Fibroblast of skin of left biceps (primary cell): Measurements from ENCODE around the gene NRF1.
A peak's percentile ranks its signal among the peaks of the same experiment; 100 is the strongest.
"Not testable (repeated sequence)": the region's sequence is repeated elsewhere in the genome, so short reads cannot be mapped to it uniquely, and the experiment has no call there.

Experiments used
- DNase-seq, 2 experiments: peaks; one replicate each; pipeline ENCODE4 v3.0.0-alpha.2; 2013; ENCODE audit warnings: low read depth in 2 of 2

The NRF1 gene

DNA sequence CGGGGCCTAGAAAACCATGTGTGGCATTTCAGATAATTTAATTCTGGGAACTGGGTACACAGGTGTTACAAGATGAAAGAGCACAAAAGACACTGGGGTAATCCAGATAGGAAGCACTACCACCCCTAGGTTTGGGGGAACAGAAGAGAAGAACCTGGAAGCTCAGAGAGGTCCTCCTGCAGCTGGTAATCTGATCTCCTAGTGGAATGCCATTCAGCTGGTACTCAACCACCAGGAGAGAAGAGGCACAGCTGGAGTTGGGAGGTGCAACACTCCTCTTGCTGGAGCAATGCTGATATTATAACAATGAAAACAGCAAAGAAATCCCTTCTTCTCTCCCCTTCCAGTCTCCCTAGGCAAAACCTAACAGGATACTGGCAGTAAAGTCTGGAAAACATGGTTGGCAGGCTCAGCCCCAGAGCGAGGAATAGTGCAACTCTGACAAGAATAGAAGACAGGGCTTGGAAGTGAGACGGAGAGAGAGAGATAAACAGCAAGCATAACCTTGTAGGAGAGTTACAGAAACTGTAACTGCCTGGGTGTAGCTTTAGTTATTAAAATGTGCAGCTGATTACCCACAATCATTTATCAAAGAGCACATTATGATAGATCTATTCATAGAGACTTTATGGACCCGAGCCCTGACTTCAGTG, 35.0 kb downstream of the NRF1 start:
- no peak for DNase-seq

- no peak for DNase-seq
These were observed 37.7 kb downstream of the NRF1 start for GRCh38 chr7:129649128-129649690.

GRCh38 chr7:129650056-129650758, 38.7 kb downstream of the NRF1 start:
- DNase-seq = no peak

- no peak for DNase-seq
These were observed 41.4 kb downstream of the NRF1 start for GRCh38 chr7:129652914-129653313.

GRCh38 chr7:129655811-129656210, 44.3 kb downstream of the NRF1 start:
- DNase-seq = no peak

GRCh38 chr7:129657363-129657762, 45.8 kb downstream of the NRF1 start:
- DNase-seq = no peak

DNA sequence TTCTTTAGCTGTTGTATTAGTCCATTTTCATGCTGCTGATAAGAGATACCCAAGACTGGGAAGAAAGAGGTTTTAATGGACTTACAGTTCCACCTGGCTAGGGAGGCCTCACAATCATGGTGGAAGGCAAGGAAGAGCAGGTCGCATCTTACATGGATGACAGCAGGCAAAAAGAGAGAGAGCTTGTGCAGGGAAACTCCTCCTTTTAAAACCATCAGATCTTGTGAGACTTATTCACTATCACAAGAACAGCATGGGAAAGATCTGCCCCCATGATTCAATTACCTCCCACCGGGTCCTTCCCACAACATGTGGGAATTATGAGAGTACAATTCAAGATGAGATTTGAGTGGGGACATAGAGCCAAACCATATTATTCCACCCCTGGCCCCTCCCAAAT, 48.4 kb downstream of the NRF1 start:
- not testable (repeated sequence) for DNase-seq

DNA sequence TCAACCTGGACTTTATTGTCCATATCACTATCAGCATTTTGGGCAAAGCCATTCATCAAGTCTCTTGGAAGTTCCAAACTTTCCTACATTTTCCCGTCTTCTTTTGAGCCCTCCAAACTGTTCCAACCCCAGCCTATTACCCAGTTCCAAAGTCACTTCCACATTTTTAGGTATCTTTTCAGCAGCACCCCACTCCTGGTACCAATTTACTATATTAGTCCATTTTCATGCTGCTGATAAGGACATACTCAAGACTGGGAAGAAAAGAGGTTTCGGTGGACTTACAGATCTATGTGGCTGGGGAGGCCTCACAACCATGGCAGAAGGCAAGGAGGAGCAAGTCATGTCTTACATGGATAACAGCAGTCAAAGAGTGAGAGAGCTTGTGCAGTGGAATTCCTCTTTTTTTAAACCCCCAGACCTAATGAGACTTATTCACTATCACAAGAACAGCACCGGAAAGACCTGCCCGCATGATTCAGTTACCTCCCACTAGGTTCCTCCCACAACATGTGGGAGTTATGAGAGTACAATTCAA, 50.2 kb downstream of the NRF1 start:
- DNase-seq = no peak

- not testable (repeated sequence) for DNase-seq
These were observed 51.7 kb downstream of the NRF1 start for GRCh38 chr7:129663240-129663639.

DNA sequence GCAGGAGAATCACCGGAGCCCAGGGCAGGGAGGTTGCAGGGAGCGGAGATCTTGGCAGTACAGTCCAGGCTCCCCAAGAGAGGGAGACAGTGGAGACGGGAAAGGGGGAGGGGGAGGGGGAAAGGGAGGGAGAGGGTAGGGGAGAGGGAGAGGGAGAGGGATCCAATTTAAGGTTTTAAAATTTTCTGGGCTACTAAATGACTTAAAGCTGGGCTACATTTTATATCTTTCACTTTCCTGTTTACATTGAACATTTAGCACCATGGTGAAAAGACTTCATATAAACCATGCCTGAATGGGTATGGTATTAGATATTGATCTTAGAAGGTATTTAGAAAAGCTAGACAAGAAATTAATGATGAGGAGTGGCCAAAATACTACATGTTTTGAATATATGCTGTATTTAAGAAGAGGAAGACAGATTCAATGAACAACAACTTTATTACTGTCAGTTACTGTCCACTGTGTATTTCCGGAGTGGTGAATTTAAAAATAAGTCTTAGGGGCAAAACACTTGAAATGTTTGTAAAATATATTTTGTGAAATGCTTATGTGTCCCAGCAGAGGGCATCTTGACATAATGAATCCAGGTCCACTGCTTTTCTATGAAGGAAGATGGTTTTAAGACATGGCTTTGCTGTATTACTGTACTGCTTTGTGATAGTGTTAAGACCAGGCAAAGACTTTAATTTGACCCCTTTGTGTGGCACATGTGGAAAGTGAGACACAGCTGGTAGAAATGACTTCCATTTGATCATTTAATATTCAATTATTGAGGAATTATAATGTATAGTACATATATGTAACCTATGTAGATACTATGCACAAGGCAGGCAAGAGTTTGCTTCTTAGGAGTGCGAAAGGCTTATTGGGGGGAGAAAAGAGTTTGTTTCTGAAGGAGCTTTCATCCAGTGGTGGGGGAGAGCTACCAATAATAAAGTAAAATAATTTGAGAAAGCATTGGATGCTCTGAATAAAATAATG, 52.8 kb downstream of the NRF1 start:
- DNase-seq = peak; percentile 26 to 44

DNA sequence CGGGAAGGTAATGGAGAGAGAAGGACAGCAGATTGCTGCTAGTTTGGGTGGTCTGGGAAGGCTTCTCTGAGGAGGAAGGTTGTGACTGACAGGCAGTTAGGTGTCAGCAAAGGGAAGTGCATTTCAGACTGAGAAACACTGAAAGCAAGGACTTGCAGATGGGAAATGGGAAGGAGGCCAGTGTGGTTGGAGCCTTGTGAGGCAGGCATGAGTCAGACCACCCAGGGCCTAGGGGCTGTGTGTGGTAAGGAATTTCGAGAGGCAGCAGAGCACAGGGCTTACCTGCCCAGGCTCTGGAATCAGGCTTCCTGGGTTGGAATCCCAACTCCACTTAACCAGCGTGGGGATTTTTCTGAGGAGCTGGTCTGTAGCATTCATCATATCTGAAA, 53.5 kb downstream of the NRF1 start:
- peak; percentile 88 to 89 for DNase-seq

DNA sequence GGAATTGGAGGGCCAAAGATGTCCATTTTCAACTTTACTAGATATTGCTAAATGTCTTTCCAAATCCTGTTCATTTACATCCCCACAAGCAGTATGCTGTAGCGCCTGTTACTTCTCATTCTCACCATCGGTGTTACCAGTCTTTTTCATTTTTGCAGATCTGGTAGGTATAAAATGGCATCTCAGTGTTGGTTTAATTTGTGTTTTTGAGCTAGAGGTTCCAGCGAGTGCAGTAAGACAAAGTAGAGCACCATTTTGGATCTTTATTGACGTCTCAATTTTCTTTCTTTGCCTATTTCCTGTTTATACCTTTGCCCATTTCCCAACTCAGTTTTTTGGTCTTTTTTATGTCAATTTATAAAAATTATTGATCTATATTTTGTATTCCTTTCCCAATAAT, 55.6 kb downstream of the NRF1 start:
- no peak for DNase-seq

DNA sequence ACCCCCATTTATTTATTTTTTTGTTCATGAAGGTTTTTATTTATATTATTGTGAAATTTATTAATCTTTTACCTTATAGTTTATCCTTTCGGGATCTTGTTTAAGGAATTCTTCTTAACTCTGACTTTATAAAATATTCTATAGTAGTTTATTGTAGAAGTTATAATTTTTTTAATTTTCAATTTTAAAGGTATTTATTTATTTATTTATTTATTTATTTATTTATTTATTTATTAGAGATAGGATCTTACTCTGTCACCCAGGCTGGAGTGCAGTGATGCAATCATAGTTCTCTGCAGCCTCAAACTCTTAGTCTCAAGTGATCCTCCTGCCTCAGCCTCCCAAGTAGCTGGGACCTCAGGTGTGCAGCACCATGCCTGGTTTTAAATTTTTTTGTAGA, 56.0 kb downstream of the NRF1 start:
- no peak for DNase-seq

DNA sequence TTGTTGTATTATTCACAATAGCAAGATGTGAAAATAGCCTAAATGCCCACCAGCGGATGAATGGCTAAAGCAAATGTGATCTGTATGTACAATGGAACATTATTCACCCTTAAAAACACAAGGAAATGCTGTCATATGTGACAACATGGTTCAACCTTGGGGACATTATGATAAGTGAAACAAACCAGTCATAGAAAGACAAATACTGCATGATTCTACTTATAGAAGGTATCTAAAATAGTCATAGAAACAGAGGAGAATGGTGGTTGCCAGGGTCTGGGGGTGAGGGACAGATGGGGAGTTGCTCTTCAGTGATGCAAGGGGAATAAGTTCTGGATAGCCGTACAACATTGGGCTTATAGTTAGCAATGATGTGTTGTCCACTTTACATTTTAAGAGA, 58.4 kb downstream of the NRF1 start:
- no peak for DNase-seq

DNA sequence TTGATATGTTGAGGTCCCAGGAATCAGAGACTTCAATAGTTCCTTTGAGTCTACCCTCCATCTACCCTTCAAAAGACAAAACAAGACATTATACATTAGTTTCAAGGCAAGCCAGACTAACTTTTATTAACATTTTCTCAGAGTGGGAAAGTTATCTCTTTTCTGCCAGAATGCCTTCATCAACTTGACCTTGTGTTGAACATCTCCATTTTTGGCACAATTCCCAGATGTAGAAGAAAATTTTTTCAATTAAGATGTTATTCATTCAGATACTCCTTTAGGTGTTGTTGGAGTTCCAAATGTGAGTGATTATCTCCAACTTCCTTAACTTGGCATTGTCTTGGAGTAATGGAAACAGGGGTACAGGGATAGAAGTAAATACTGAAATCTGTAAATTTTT, 59.1 kb downstream of the NRF1 start:
- peak in 1 of 2 experiments; percentile 17 for DNase-seq

- DNase-seq = no peak
These were observed 59.7 kb downstream of the NRF1 start for GRCh38 chr7:129671266-129671665.

DNA sequence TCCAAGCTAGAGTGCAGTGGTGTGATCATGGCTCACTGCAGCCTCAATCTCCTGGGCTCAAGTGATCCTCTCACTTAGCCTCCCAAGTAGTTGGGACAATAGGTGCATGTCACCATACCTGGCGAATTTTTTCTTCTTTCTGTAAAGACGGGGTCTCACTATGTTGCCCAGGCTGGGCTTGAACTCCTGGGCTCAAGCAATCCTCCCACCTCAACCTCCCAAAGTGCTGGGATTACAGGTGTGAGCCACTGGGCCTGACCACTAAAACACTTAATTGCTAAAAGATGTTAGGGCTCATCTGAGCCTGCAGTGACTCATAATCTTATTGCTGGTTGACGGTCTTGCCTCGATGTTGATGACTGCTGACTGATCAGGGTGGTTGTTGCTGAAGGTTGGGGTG, 63.0 kb downstream of the NRF1 start:
- DNase-seq = not testable (repeated sequence)

GRCh38 chr7:129675521-129675920, 64.0 kb downstream of the NRF1 start:
- no peak for DNase-seq

DNA sequence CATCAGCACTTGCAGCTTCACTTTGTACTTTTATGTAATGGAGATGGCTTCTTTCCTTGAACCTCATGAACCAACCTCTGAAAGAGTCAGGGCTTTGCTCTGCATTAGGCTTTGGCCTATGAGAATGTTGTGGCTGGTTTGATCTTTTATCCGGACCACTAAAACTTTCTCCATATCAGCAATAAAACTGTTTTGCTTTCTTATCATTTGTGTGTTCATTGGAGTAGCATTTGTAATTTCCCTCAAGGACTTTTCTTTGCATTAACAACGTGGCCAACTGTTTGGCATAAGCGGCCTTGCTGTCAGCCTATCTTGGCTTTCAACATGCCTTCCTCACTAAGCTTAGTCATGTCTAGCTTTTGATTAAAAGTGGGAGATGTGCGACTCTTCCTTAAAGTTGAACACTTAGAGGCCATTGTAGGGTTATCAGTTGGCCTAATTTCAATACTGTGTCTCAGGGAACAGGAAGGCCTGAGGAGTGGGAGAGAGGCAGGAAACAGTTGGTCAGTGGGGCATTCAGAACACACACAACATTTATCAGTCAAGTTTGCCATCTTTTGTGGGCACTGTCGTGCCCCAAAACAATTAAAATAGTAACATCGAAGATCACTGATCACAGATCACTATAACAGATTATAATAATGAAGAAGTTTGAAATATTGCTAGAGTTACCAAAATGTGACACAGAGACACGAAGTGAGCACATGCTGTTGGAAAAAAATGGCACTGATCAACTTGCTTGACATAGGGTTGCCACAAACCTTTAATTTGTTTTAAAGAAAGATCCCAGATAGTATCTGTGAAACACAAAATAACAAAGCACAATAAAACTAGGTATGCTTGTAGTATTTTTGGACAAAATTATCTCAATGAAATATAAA, 64.7 kb downstream of the NRF1 start:
- DNase-seq = no peak

DNA sequence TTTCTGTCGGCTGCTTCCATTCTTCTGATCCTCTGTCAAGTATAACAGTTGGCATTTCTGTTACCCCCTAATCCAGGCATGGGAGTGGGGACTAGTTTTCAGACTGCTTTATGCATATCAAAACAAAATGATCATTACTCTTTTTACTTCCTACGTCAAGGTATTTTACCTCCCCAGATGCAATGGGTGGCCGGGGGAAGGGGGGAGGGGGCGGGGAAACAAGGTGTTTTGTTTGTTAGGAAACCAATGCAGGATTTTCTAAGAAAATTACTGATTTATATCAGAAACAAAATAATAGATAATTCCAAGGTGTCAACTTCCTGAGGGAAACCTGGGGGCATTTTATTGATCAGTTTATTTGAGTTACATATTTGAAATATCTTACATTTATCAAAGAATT, 66.3 kb downstream of the NRF1 start:
- DNase-seq = no peak

- no peak for DNase-seq
These were observed 67.1 kb downstream of the NRF1 start for GRCh38 chr7:129678606-129679005.
